H1 (cell line): Measurements from ENCODE around the gene MAPK11. TPM values are rescaled to one million over a fixed set of nuclear protein-coding genes. Genes with fewer than 3 reads are reported as not detected.

Experiments used
- EP300 ChIP-seq, 2 experiments: IDR thresholded peaks; 1 replicate in 1 of 2; 2 replicates in 1 of 2; pipeline ENCODE4 v1.6.1; 2011 to 2012; ENCODE audit warnings: low read depth in 2 of 2, low read length in 2 of 2, mild to moderate bottlenecking in 2 of 2, borderline replicate concordance in 1 of 2, inconsistent platforms in 1 of 2, moderate library complexity in 1 of 2
- HDAC2 ChIP-seq, 2 experiments: fragments of 300-600 bp in 1 of 2; sonication (generic) in 1 of 2; IDR thresholded peaks; 2 replicates each; pipeline ENCODE4 v1.6.1; 2011 to 2012; ENCODE audit warnings: low read depth in 2 of 2, low read length in 2 of 2, mild to moderate bottlenecking in 2 of 2, moderate library complexity in 2 of 2, borderline replicate concordance in 1 of 2, inconsistent platforms in 1 of 2
- NRF1 ChIP-seq: IDR thresholded peaks from 2 replicates; pipeline ENCODE4 v1.6.1; 2011; ENCODE audit warnings: mild to moderate bottlenecking, low read depth, low read length, improper control_type of control experiment
- RAD21 ChIP-seq, 2 experiments: IDR thresholded peaks in 1 of 2; conservative IDR thresholded peaks in 1 of 2; 2 replicates each; pipeline ENCODE4 v1.6.1; 2011; ENCODE audit warnings: low read depth in 2 of 2, low read length in 2 of 2, improper control_type of control experiment in 1 of 2, inconsistent platforms in 1 of 2, mild to moderate bottlenecking in 1 of 2, moderate library complexity in 1 of 2
- SAP30 ChIP-seq: fragments of 300-600 bp; sonication (generic); IDR thresholded peaks from 2 replicates; pipeline ENCODE4 v1.7.1; 2012; ENCODE audit warnings: low read length, moderate library complexity, mild to moderate bottlenecking, inconsistent platforms; ENCODE audit not compliant: insufficient read depth, insufficient replicate concordance
- polyA plus RNA-seq, 7 experiments: library from polyadenylated mRNA; depleted of rRNA in 3 of 7; stranded (reverse) in 5 of 7; unstranded in 2 of 7; fragments of >200 nt in 5 of 7; fragments of 200-250 nt in 2 of 7; gene quantifications; 1 replicate in 5 of 7; 2 replicates in 1 of 7; 4 replicates in 1 of 7; pipeline versions ENCODE4 v1.2.1 to v1.2.3, GENCODE V29; 2011 to 2013; ENCODE audit warnings: missing spikeins in 2 of 7, mixed read lengths in 2 of 7
- total RNA-seq: library from RNA; stranded (reverse); fragmentation: NEBNext Ultra II Directional; extraction: Animal tissue kit (Norgen Biotek cat#: 25700); gene quantifications from 2 replicates; pipeline ENCODE4 v1.2.1, GENCODE V29; 2021

Gene MAPK11
- total and polyA plus RNA-seq, 2 of the 8 experiments (the other 6 are each of a cell fraction or from before 2014, with no cell fraction given) = 0.70 to 1.5 TPM

DNA sequence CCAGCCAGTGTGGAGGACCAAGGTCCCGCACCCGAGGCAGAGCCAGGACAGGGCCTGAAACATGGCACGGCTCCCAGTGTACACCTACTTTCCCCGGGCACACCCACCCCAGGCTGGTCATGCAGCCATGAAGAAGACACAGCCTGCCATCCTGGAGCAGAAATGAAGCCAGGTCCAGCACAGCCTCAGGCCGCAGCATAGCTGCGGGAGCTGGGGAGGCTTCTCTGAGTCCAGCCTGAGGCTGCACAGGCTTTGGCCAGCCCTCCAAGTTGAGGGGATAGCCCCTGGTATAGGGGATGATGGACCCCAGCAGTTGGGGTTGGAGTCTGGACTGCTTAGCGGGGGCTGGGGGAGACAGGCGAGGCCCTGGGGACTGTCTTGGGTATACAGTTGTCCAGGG, 16.2 kb downstream of the MAPK11 start (continued):
- TF ChIP-seq RAD21 (IDR thresholded peaks at IDR 0.05 in 1 of 2, conservative IDR thresholded peaks at IDR 0.05 in 1 of 2; ENCODE audit: low read depth in 2 of 2, low read length in 2 of 2) (no peak), HDAC2 (IDR thresholded peaks at IDR 0.05; ENCODE audit: borderline replicate concordance in 1 of 2, low read depth in 2 of 2, low read length in 2 of 2) (no peak), EP300 (IDR thresholded peaks at IDR 0.05; ENCODE audit: borderline replicate concordance in 1 of 2, low read depth in 2 of 2, low read length in 2 of 2) (no peak), SAP30 (no peak), NRF1 (no peak)
